Stimulated activated effector memory CD8-positive, alpha-beta T cell treated with anti-CD3 and anti-CD28 coated beads, Interleukin-12 subunit alpha, Interleukin-12 subunit beta, amount 100 ng/mL, for 72 hours (primary cell): ENCODE data around the gene CMSS1.

ENCODE experiments used
- ATAC-seq: fragments of 150-1000 bp; cut with Tn5 transposase; 2 replicates; pipeline ENCODE4 v1.10.0; 2021
- DNase-seq, 2 donors: peaks; one replicate each; pipeline ENCODE4 v3.0.0; 2021 to 2022; ENCODE audit warnings: low spot score in 2 of 2
- H3K27ac Mint-ChIP-seq: one replicate; pipeline ENCODE4 v1.8.0; 2022; ENCODE audit warnings: mild to moderate bottlenecking, mixed read lengths
- H3K36me3 Mint-ChIP-seq: one replicate; pipeline ENCODE4 v1.8.0; 2022; ENCODE audit warnings: mild to moderate bottlenecking, mixed read lengths
- H3K4me1 Mint-ChIP-seq: one replicate; pipeline ENCODE4 v1.8.0; 2022; ENCODE audit warnings: mixed read lengths
- H3K4me3 Mint-ChIP-seq: one replicate; pipeline ENCODE4 v1.8.0; 2022; ENCODE audit warnings: mild to moderate bottlenecking, mixed read lengths
- H3K9me3 Mint-ChIP-seq: one replicate; pipeline ENCODE4 v1.8.0; 2022; ENCODE audit warnings: mixed read lengths

Gene CMSS1

GRCh38 chr3:99954914-99955644 is 137.4 kb downstream of the CMSS1 start:
- H3K9me3 Mint-ChIP-seq: no peaks in the 10 kb centered on the region
- DNase-seq (no peak), ATAC-seq (no peak)
- no peak overlapping the region for H3K27ac Mint-ChIP-seq
- H3K4me3 Mint-ChIP-seq: no peak overlapping the region
- no peaks in the 10 kb centered on the region for H3K36me3 Mint-ChIP-seq
- H3K4me1 Mint-ChIP-seq: peaks cover 17% of the 10 kb centered on the region

- no peak overlapping the region for H3K4me3 Mint-ChIP-seq
- peaks cover 9% of the 10 kb centered on the region for H3K4me1 Mint-ChIP-seq
- no peak for ATAC-seq
- no peaks in the 10 kb centered on the region for H3K36me3 Mint-ChIP-seq
- no peaks in the 10 kb centered on the region for H3K9me3 Mint-ChIP-seq
- no peak for DNase-seq
- no peak overlapping the region for H3K27ac Mint-ChIP-seq
Measured at GRCh38 chr3:99955773-99956562, 138.3 kb downstream of the CMSS1 start.

- H3K4me1 Mint-ChIP-seq: peaks cover 15% of the 10 kb centered on the region
- no peak for DNase-seq
- no peak overlapping the region for H3K4me3 Mint-ChIP-seq
- no peaks in the 10 kb centered on the region for H3K9me3 Mint-ChIP-seq
- no peak overlapping the region for H3K27ac Mint-ChIP-seq
- no peak for ATAC-seq
- H3K36me3 Mint-ChIP-seq: no peaks in the 10 kb centered on the region
Measured at GRCh38 chr3:99957151-99957796, 139.6 kb downstream of the CMSS1 start.

- Mint-ChIP-seq H3K27ac (no peak overlapping the region), H3K4me3 (no peak overlapping the region), H3K4me1 (peaks cover 15% of the 10 kb centered on the region), H3K36me3 (no peaks in the 10 kb centered on the region), H3K9me3 (no peaks in the 10 kb centered on the region)
- DNase-seq: no peak
- no peak for ATAC-seq
Measured at GRCh38 chr3:99958222-99958912, 140.7 kb downstream of the CMSS1 start.

GRCh38 chr3:99960123-99960878 is 142.6 kb downstream of the CMSS1 start:
- DNase-seq (no peak), ATAC-seq (no peak)
- H3K9me3 Mint-ChIP-seq: no peaks in the 10 kb centered on the region
- no peaks in the 10 kb centered on the region for H3K36me3 Mint-ChIP-seq
- no peak overlapping the region for H3K27ac Mint-ChIP-seq
- H3K4me3 Mint-ChIP-seq: no peak overlapping the region
- H3K4me1 Mint-ChIP-seq: peaks cover 10% of the 10 kb centered on the region

- Mint-ChIP-seq H3K27ac (no peak overlapping the region), H3K36me3 (no peaks in the 10 kb centered on the region), H3K4me3 (no peak overlapping the region), H3K4me1 (peaks cover 10% of the 10 kb centered on the region), H3K9me3 (no peaks in the 10 kb centered on the region)
- DNase-seq: no peak
- no peak for ATAC-seq
Measured at GRCh38 chr3:99960941-99961340, 143.3 kb downstream of the CMSS1 start.

- Mint-ChIP-seq H3K4me1 (peaks cover 6% of the 10 kb centered on the region), H3K36me3 (no peaks in the 10 kb centered on the region), H3K9me3 (no peaks in the 10 kb centered on the region), H3K4me3 (no peak overlapping the region), H3K27ac (no peak overlapping the region)
- DNase-seq: no peak
- no peak for ATAC-seq
Measured at GRCh38 chr3:99961756-99962515, 144.3 kb downstream of the CMSS1 start.

GRCh38 chr3:99962703-99963102 is 145.0 kb downstream of the CMSS1 start:
- no peaks in the 10 kb centered on the region for H3K36me3 Mint-ChIP-seq
- H3K27ac Mint-ChIP-seq: no peak overlapping the region
- no peak overlapping the region for H3K4me3 Mint-ChIP-seq
- no peak for ATAC-seq
- no peak for DNase-seq
- no peaks in the 10 kb centered on the region for H3K9me3 Mint-ChIP-seq
- H3K4me1 Mint-ChIP-seq: peaks cover 5% of the 10 kb centered on the region

GRCh38 chr3:99965077-99965476 is 147.4 kb downstream of the CMSS1 start:
- Mint-ChIP-seq H3K4me1 (peaks cover 25% of the 10 kb centered on the region), H3K4me3 (no peak overlapping the region), H3K36me3 (no peaks in the 10 kb centered on the region), H3K9me3 (no peaks in the 10 kb centered on the region), H3K27ac (peak overlapping the region; percentile 30)
- no peak for DNase-seq
- ATAC-seq: peak; percentile 62

- Mint-ChIP-seq H3K4me3 (no peak overlapping the region), H3K27ac (peak overlapping the region; percentile 30)
Measured at GRCh38 chr3:99965681-99966408, 148.2 kb downstream of the CMSS1 start.

GRCh38 chr3:99966662-99967416 is 149.2 kb downstream of the CMSS1 start:
- H3K9me3 Mint-ChIP-seq: no peaks in the 10 kb centered on the region
- H3K36me3 Mint-ChIP-seq: no peaks in the 10 kb centered on the region
- no peak overlapping the region for H3K27ac Mint-ChIP-seq
- no peak for ATAC-seq
- H3K4me1 Mint-ChIP-seq: peaks cover 32% of the 10 kb centered on the region
- no peak overlapping the region for H3K4me3 Mint-ChIP-seq
- no peak for DNase-seq

More at GRCh38 chr3:99965681-99966408, 148.2 kb downstream of the CMSS1 start:
- H3K9me3 Mint-ChIP-seq: no peaks in the 10 kb centered on the region
- DNase-seq (no peak), ATAC-seq (no peak)
- peaks cover 32% of the 10 kb centered on the region for H3K4me1 Mint-ChIP-seq
- H3K36me3 Mint-ChIP-seq: no peaks in the 10 kb centered on the region

- Mint-ChIP-seq H3K9me3 (no peaks in the 10 kb centered on the region), H3K4me3 (no peak overlapping the region), H3K4me1 (peaks cover 28% of the 10 kb centered on the region), H3K27ac (no peak overlapping the region), H3K36me3 (no peaks in the 10 kb centered on the region)
- ATAC-seq (no peak), DNase-seq (no peak)
Measured at GRCh38 chr3:99967796-99968195, 150.1 kb downstream of the CMSS1 start.

- Mint-ChIP-seq H3K4me1 (peaks cover 28% of the 10 kb centered on the region), H3K4me3 (peak overlapping the region; percentile 5), H3K36me3 (no peaks in the 10 kb centered on the region), H3K9me3 (no peaks in the 10 kb centered on the region), H3K27ac (no peak overlapping the region)
- ATAC-seq (peak; percentile 81), DNase-seq (no peak)
Measured at GRCh38 chr3:99969136-99969535, 151.5 kb downstream of the CMSS1 start.
